ENCODE data around the gene SFI1. TPM values are rescaled to one million over a fixed set of nuclear protein-coding genes. Genes with fewer than 3 reads are reported as not detected.

The SFI1 gene
- polyA plus RNA-seq, 1 donor (not counting 4 experiments of a cell fraction or from before 2014, with no cell fraction given) = 10.7 TPM

GRCh38 chr22:31496735-31497146, 405 bp downstream of the SFI1 start:
- Histone ChIP-seq H3K9me1 (ENCODE audit: control insufficient read depth, extremely low read depth, insufficient read depth, low read length) (no peaks in the 10 kb centered on the region), H4K20me1 (ENCODE audit: control insufficient read depth, extremely low read depth, insufficient read depth, low read length) (no peaks in the 10 kb centered on the region), H3K27me3 (ENCODE audit: control insufficient read depth, extremely low read depth, insufficient read depth, low read length) (no peaks in the 10 kb centered on the region), H3K9me3 (ENCODE audit: control insufficient read depth, low read depth, low read length) (no peaks in the 10 kb centered on the region), H3K9ac (ENCODE audit: control insufficient read depth, extremely low read depth, insufficient read depth, low read length) (peak overlapping the region; percentile 85), H3K36me3 (ENCODE audit: control insufficient read depth in 2 of 2, extremely low read depth in 1 of 2, insufficient read depth in 2 of 2, low read length in 2 of 2) (no peaks in the 10 kb centered on the region), H3K4me2 (ENCODE audit: control insufficient read depth, extremely low read depth, insufficient read depth, low read depth, low read length) (peak overlapping the region; percentile 94), H3K4me1 (ENCODE audit: control insufficient read depth, extremely low read depth, insufficient read depth, low read length) (peaks cover 11% of the 10 kb centered on the region), H3K79me2 (ENCODE audit: control insufficient read depth, insufficient read depth, low read length) (peaks cover 13% of the 10 kb centered on the region), H3K27ac (ENCODE audit: control insufficient read depth, insufficient read depth, low read length) (peak overlapping the region; percentile 71), H2AFZ (ENCODE audit: control insufficient read depth, low read length) (peak overlapping the region; percentile 94), H3K4me3 (ENCODE audit: control insufficient read depth in 2 of 3, extremely low read depth in 1 of 3, insufficient read depth in 2 of 3, low read depth in 1 of 3, low read length in 3 of 3) (peak overlapping the region; percentile 55 to 86 (median 77))
- dilution Hi-C loops (cut with MboI; ENCODE audit: extremely low pct_ligation_motif_present, low sequenced_read_pairs) = no loop called here
- no peak for DNase-seq (ENCODE audit: low read depth, low spot score)
- FAIRE-seq = no peak
- no peak for TF ChIP-seq EZH2 (IDR thresholded peaks at IDR 0.05; ENCODE audit: low read length)
- no peak for TF ChIP-seq CTCF (optimal IDR thresholded peaks at IDR 0.05 in 1 of 3, IDR thresholded peaks at IDR 0.05 in 1 of 3, conservative IDR thresholded peaks at IDR 0.05 in 1 of 3; ENCODE audit: extremely low read depth in 1 of 3, insufficient read depth in 2 of 3, low read length in 3 of 3)

- peak; percentile 44 for FAIRE-seq
- no peak for TF ChIP-seq CTCF (optimal IDR thresholded peaks at IDR 0.05 in 1 of 3, IDR thresholded peaks at IDR 0.05 in 1 of 3, conservative IDR thresholded peaks at IDR 0.05 in 1 of 3; ENCODE audit: extremely low read depth in 1 of 3, insufficient read depth in 2 of 3, low read length in 3 of 3)
- no peak for TF ChIP-seq EZH2 (IDR thresholded peaks at IDR 0.05; ENCODE audit: low read length)
- Histone ChIP-seq H3K36me3 (ENCODE audit: control insufficient read depth in 2 of 2, extremely low read depth in 1 of 2, insufficient read depth in 2 of 2, low read length in 2 of 2) (no peaks in the 10 kb centered on the region), H3K4me3 (ENCODE audit: control insufficient read depth in 2 of 3, extremely low read depth in 1 of 3, insufficient read depth in 2 of 3, low read depth in 1 of 3, low read length in 3 of 3) (peak overlapping the region; percentile 55 to 86 (median 77)), H3K9ac (ENCODE audit: control insufficient read depth, extremely low read depth, insufficient read depth, low read length) (peak overlapping the region; percentile 85), H3K9me3 (ENCODE audit: control insufficient read depth, low read depth, low read length) (no peaks in the 10 kb centered on the region), H3K4me2 (ENCODE audit: control insufficient read depth, extremely low read depth, insufficient read depth, low read depth, low read length) (peak overlapping the region; percentile 94), H2AFZ (ENCODE audit: control insufficient read depth, low read length) (peak overlapping the region; percentile 94), H3K4me1 (ENCODE audit: control insufficient read depth, extremely low read depth, insufficient read depth, low read length) (peaks cover 5% of the 10 kb centered on the region), H3K27me3 (ENCODE audit: control insufficient read depth, extremely low read depth, insufficient read depth, low read length) (no peaks in the 10 kb centered on the region), H3K79me2 (ENCODE audit: control insufficient read depth, insufficient read depth, low read length) (peaks cover 15% of the 10 kb centered on the region), H4K20me1 (ENCODE audit: control insufficient read depth, extremely low read depth, insufficient read depth, low read length) (no peaks in the 10 kb centered on the region), H3K27ac (ENCODE audit: control insufficient read depth, insufficient read depth, low read length) (peak overlapping the region; percentile 71), H3K9me1 (ENCODE audit: control insufficient read depth, extremely low read depth, insufficient read depth, low read length) (no peaks in the 10 kb centered on the region)
- dilution Hi-C loops (cut with MboI; ENCODE audit: extremely low pct_ligation_motif_present, low sequenced_read_pairs) = no loop called here
- DNase-seq (ENCODE audit: low read depth, low spot score) = no peak
Measured at GRCh38 chr22:31497148-31497938, 1.0 kb downstream of the SFI1 start.
